HS-27A (cell line): ENCODE measurements around the gene JDP2.

ENCODE experiments used
- DNase-seq: peaks from one replicate; pipeline ENCODE4 v3.0.0-alpha.2; 2012; ENCODE audit warnings: low read depth, missing footprints

The JDP2 gene

GRCh38 chr14:75437201-75438143 is 9.7 kb downstream of the JDP2 start:
- no peak for DNase-seq

GRCh38 chr14:75438486-75439080 is 10.8 kb downstream of the JDP2 start:
- DNase-seq = no peak

GRCh38 chr14:75439989-75440388 is 12.2 kb downstream of the JDP2 start:
- DNase-seq = no peak

GRCh38 chr14:75440733-75441477 is 13.1 kb downstream of the JDP2 start:
- DNase-seq = no peak

GRCh38 chr14:75441728-75442127 is 13.9 kb downstream of the JDP2 start:
- DNase-seq = no peak

GRCh38 chr14:75442166-75442565 is 14.3 kb downstream of the JDP2 start:
- DNase-seq = no peak

GRCh38 chr14:75442642-75443041 is 14.8 kb downstream of the JDP2 start:
- no peak for DNase-seq

- DNase-seq = no peak
These were observed 15.6 kb downstream of the JDP2 start for GRCh38 chr14:75443203-75443969.

GRCh38 chr14:75445236-75445635 is 17.4 kb downstream of the JDP2 start:
- no peak for DNase-seq

GRCh38 chr14:75445963-75446362 is 18.1 kb downstream of the JDP2 start:
- no peak for DNase-seq

GRCh38 chr14:75446447-75446846 is 18.6 kb downstream of the JDP2 start:
- DNase-seq = no peak

GRCh38 chr14:75448209-75448608 is 20.4 kb downstream of the JDP2 start:
- no peak for DNase-seq

GRCh38 chr14:75449036-75449435 is 21.2 kb downstream of the JDP2 start:
- no peak for DNase-seq

- DNase-seq = no peak
These were observed 21.9 kb downstream of the JDP2 start for GRCh38 chr14:75449696-75450095.

- no peak for DNase-seq
These were observed 22.8 kb downstream of the JDP2 start for GRCh38 chr14:75450381-75451276.

- DNase-seq = no peak
These were observed 24.5 kb downstream of the JDP2 start for GRCh38 chr14:75452324-75452723.

- DNase-seq = peak; percentile 54
These were observed 25.3 kb downstream of the JDP2 start for GRCh38 chr14:75452900-75453816.

GRCh38 chr14:75453817-75454434 is 26.1 kb downstream of the JDP2 start:
- DNase-seq = no peak

GRCh38 chr14:75454963-75455546 is 27.2 kb downstream of the JDP2 start:
- peak; percentile 26 for DNase-seq
